ENCODE data around the gene PGBD5. TPM values are rescaled to one million over a fixed set of nuclear protein-coding genes. Genes with fewer than 3 reads are reported as not detected.
"Not testable (repeated sequence)": the region's sequence is repeated elsewhere in the genome, so short reads cannot be mapped to it uniquely, and the experiment has no call there.

PGBD5 gene
- total RNA-seq, 3 donors from 2014 or later (not counting 1 experiment from before 2014, with no cell fraction given) = 0.02 to 0.90 TPM; not detected in 1

GRCh38 chr1:230421481-230421880 lies 4.7 kb downstream of the PGBD5 start:
- Mint-ChIP-seq H3K4me1 (peaks cover 17 to 19% of the 10 kb centered on the region in 2 donors), H3K27me3 (ENCODE audit: low read depth in 2 of 2) (peaks cover 33 to 56% of the 10 kb centered on the region in 2 donors), H3K36me3 (no peaks in the 10 kb centered on the region), H3K27ac (no peak overlapping the region), H3K4me3 (no peak overlapping the region), H3K9me3 (peaks cover 0 to 2% of the 10 kb centered on the region in 2 donors)
- peak in 1 of 3 donors; percentile 17 for ATAC-seq
- H3K27me3 ChIP-seq (ENCODE audit: control insufficient read depth, insufficient read depth, low read length) = peaks cover 25% of the 10 kb centered on the region
- no peak overlapping the region for H3K4me3 ChIP-seq (ENCODE audit: low read length)
- H3K4me1 ChIP-seq (ENCODE audit: control insufficient read depth, insufficient read depth, low read length) = peaks cover 10% of the 10 kb centered on the region
- intact Hi-C loops (cut with micrococcal nuclease) = no loop called here
- DNase-seq = no peak
- TF ChIP-seq, protein P1, sequence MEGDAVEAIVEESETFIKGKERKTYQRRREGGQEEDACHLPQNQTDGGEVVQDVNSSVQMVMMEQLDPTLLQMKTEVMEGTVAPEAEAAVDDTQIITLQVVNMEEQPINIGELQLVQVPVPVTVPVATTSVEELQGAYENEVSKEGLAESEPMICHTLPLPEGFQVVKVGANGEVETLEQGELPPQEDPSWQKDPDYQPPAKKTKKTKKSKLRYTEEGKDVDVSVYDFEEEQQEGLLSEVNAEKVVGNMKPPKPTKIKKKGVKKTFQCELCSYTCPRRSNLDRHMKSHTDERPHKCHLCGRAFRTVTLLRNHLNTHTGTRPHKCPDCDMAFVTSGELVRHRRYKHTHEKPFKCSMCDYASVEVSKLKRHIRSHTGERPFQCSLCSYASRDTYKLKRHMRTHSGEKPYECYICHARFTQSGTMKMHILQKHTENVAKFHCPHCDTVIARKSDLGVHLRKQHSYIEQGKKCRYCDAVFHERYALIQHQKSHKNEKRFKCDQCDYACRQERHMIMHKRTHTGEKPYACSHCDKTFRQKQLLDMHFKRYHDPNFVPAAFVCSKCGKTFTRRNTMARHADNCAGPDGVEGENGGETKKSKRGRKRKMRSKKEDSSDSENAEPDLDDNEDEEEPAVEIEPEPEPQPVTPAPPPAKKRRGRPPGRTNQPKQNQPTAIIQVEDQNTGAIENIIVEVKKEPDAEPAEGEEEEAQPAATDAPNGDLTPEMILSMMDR (IDR thresholded peaks at IDR 0.05) = no peak
- H3K9me3 ChIP-seq (ENCODE audit: control insufficient read depth, insufficient read depth, low read length) = no peaks in the 10 kb centered on the region
- whole genome bisulfite sequencing (ENCODE audit: insufficient coverage) = no CpG with 5 or more reads among the region's 1 CpG
- no peak overlapping the region for H3K27ac ChIP-seq (ENCODE audit: low read length)
- no peaks in the 10 kb centered on the region for H3K36me3 ChIP-seq (ENCODE audit: control insufficient read depth, insufficient read depth, low read length)

GRCh38 chr1:230420372-230420771 lies 5.8 kb downstream of the PGBD5 start:
- Histone ChIP-seq H3K27me3 (ENCODE audit: control insufficient read depth, insufficient read depth, low read length) (peaks cover 25% of the 10 kb centered on the region), H3K4me1 (ENCODE audit: control insufficient read depth, insufficient read depth, low read length) (peaks cover 10% of the 10 kb centered on the region)
- H3K27ac Mint-ChIP-seq; H3K36me3 Mint-ChIP-seq; H3K27ac ChIP-seq (ENCODE audit: low read length); H3K9me3 ChIP-seq (ENCODE audit: control insufficient read depth, insufficient read depth, low read length); intact Hi-C loops (cut with micrococcal nuclease); H3K4me3 Mint-ChIP-seq; DNase-seq; H3K9me3 Mint-ChIP-seq; H3K36me3 ChIP-seq (ENCODE audit: control insufficient read depth, insufficient read depth, low read length); H3K4me3 ChIP-seq (ENCODE audit: low read length); ATAC-seq: not testable (repeated sequence)
- Mint-ChIP-seq H3K27me3 (ENCODE audit: low read depth in 2 of 2) (peaks cover 33 to 60% of the 10 kb centered on the region in 2 donors), H3K4me1 (peaks cover 17 to 19% of the 10 kb centered on the region in 2 donors)
- 90% methylated on average over 2 of the region's 2 CpGs for WGBS (ENCODE audit: insufficient coverage)

DNA sequence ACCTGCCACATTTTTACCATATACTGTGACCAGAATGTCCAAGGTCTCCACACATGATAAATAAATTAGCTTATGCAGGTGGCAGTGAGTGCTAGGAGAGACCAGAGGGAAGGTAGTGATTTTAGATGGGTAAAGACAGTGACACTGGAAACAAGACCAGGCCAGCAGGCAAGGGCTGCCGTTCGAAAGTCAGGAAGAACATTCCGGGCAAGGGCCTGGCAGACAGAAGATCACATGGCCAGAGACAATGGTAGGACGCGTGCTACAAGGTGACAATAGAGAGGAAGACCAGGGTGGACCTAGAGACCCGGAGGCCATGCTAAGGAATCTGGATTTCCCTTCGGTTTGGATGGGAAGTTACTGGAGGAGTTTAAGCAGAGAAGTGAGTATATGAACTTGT lies 9.7 kb downstream of the PGBD5 start:
- Mint-ChIP-seq H3K36me3 (no peaks in the 10 kb centered on the region), H3K4me3 (no peak overlapping the region), H3K4me1 (peaks cover 2 to 7% of the 10 kb centered on the region in 2 donors), H3K27me3 (ENCODE audit: low read depth in 2 of 2) (peaks cover 14 to 35% of the 10 kb centered on the region in 2 donors), H3K9me3 (peaks cover 0 to under 1% of the 10 kb centered on the region in 2 donors), H3K27ac (no peak overlapping the region)
- H3K4me3 ChIP-seq (ENCODE audit: low read length) = no peak overlapping the region
- no peak for DNase-seq
- H3K27ac ChIP-seq (ENCODE audit: low read length) = no peak overlapping the region
- no peak for ATAC-seq
- TF ChIP-seq, protein P1 (IDR thresholded peaks at IDR 0.05) = no peak
- H3K36me3 ChIP-seq (ENCODE audit: control insufficient read depth, insufficient read depth, low read length) = no peaks in the 10 kb centered on the region
- H3K4me1 ChIP-seq (ENCODE audit: control insufficient read depth, insufficient read depth, low read length) = no peaks in the 10 kb centered on the region
- peaks cover 6% of the 10 kb centered on the region for H3K27me3 ChIP-seq (ENCODE audit: control insufficient read depth, insufficient read depth, low read length)
- 82% methylated on average over 7 of the region's 7 CpGs for WGBS (ENCODE audit: insufficient coverage)
- H3K9me3 ChIP-seq (ENCODE audit: control insufficient read depth, insufficient read depth, low read length) = no peaks in the 10 kb centered on the region
- intact Hi-C loops (cut with micrococcal nuclease) = no loop called here

GRCh38 chr1:230415405-230416132 lies 10.6 kb downstream of the PGBD5 start:
- WGBS (ENCODE audit: insufficient coverage) = 70% methylated on average over 2 of the region's 2 CpGs
- H3K27ac Mint-ChIP-seq = no peak overlapping the region
- ATAC-seq = no peak

More at GRCh38 chr1:230415405-230416132, 10.6 kb downstream of the PGBD5 start:
- H3K4me1 Mint-ChIP-seq = no peaks in the 10 kb centered on the region
- no peak for DNase-seq
- Histone ChIP-seq H3K4me1 (ENCODE audit: control insufficient read depth, insufficient read depth, low read length) (no peaks in the 10 kb centered on the region), H3K27me3 (ENCODE audit: control insufficient read depth, insufficient read depth, low read length) (peaks cover 6% of the 10 kb centered on the region), H3K36me3 (ENCODE audit: control insufficient read depth, insufficient read depth, low read length) (no peaks in the 10 kb centered on the region), H3K27ac (ENCODE audit: low read length) (no peak overlapping the region), H3K4me3 (ENCODE audit: low read length) (no peak overlapping the region), H3K9me3 (ENCODE audit: control insufficient read depth, insufficient read depth, low read length) (no peaks in the 10 kb centered on the region)
- TF ChIP-seq, protein P1 (IDR thresholded peaks at IDR 0.05) = no peak
- peaks cover 14 to 37% of the 10 kb centered on the region in 2 donors for H3K27me3 Mint-ChIP-seq (ENCODE audit: low read depth in 2 of 2)
- H3K9me3 Mint-ChIP-seq = no peaks in the 10 kb centered on the region
- intact Hi-C loops (cut with micrococcal nuclease) = no loop called here
- no peaks in the 10 kb centered on the region for H3K36me3 Mint-ChIP-seq
- no peak overlapping the region for H3K4me3 Mint-ChIP-seq
